ENCODE results near the gene ERBB4.

ERBB4 gene

GRCh38 chr2:211623096-211623495 is 915.5 kb downstream of the ERBB4 start:
- DNase-seq (ENCODE audit: extremely low read depth, low read depth) = no peak
- TF ChIP-seq CTCF (IDR thresholded peaks at IDR 0.05; ENCODE audit: low read depth, low read length) = no peak

- TF ChIP-seq CTCF (IDR thresholded peaks at IDR 0.05; ENCODE audit: low read depth, low read length) = no peak
- DNase-seq (ENCODE audit: extremely low read depth, low read depth) = no peak
These were observed 917.6 kb downstream of the ERBB4 start for GRCh38 chr2:211620986-211621385.

- no peak for TF ChIP-seq CTCF (IDR thresholded peaks at IDR 0.05; ENCODE audit: low read depth, low read length)
- DNase-seq (ENCODE audit: extremely low read depth, low read depth) = no peak
These were observed 920.8 kb downstream of the ERBB4 start for GRCh38 chr2:211617803-211618202.

GRCh38 chr2:211611621-211612020 is 927.0 kb downstream of the ERBB4 start:
- DNase-seq (ENCODE audit: extremely low read depth, low read depth) = no peak
- no peak for TF ChIP-seq CTCF (IDR thresholded peaks at IDR 0.05; ENCODE audit: low read depth, low read length)

- DNase-seq (ENCODE audit: extremely low read depth, low read depth) = no peak
- no peak for TF ChIP-seq CTCF (IDR thresholded peaks at IDR 0.05; ENCODE audit: low read depth, low read length)
These were observed 927.5 kb downstream of the ERBB4 start for GRCh38 chr2:211611061-211611518.

GRCh38 chr2:211609127-211609526 is 929.5 kb downstream of the ERBB4 start:
- no peak for TF ChIP-seq CTCF (IDR thresholded peaks at IDR 0.05; ENCODE audit: low read depth, low read length)
- DNase-seq (ENCODE audit: extremely low read depth, low read depth) = no peak

GRCh38 chr2:211599146-211599545 is 939.5 kb downstream of the ERBB4 start:
- TF ChIP-seq CTCF (IDR thresholded peaks at IDR 0.05; ENCODE audit: low read depth, low read length) = no peak
- no peak for DNase-seq (ENCODE audit: extremely low read depth, low read depth)

All from AG09319 (cell line).